HAP-1 (cell line): ENCODE measurements around the gene VSX2.

Source experiments
- DNase-seq, 2 experiments: peaks; one replicate each; pipeline ENCODE4 v3.0.0-alpha.2; 2016 to 2020; ENCODE audit warnings: low spot score in 2 of 2
- H3K27me3 ChIP-seq: fragments of 250-450 bp; sonication (Bioruptor Pico); 2 replicates; pipeline ENCODE4 v1.5.1; 2020; ENCODE audit warnings: low read depth, mild to moderate bottlenecking, moderate library complexity
- H3K36me3 ChIP-seq: fragments of 250-450 bp; sonication (Bioruptor Pico); replicated peaks from 2 replicates; pipeline ENCODE4 v1.5.1; 2020; ENCODE audit warnings: mild to moderate bottlenecking
- H3K4me1 ChIP-seq: fragments of 250-450 bp; sonication (Bioruptor Pico); 2 replicates; pipeline ENCODE4 v1.5.1; 2020; ENCODE audit warnings: mild to moderate bottlenecking
- H3K4me3 ChIP-seq: fragments of 250-450 bp; sonication (Bioruptor Pico); 2 replicates; pipeline ENCODE4 v1.5.1; 2020; ENCODE audit warnings: mild to moderate bottlenecking, moderate library complexity
- H3K9me3 ChIP-seq: fragments of 250-450 bp; sonication (Bioruptor Pico); 2 replicates; pipeline ENCODE4 v1.5.1; 2020; ENCODE audit warnings: mild to moderate bottlenecking, moderate library complexity
- in situ Hi-C: fragments of 300-500 bp; cut with MboI; formaldehyde crosslinking; loops from 3 replicates; pipeline ENCODE4 v1.14.3; 2020; ENCODE audit warnings: low sequenced_read_pairs, inconsistent platforms, mixed read lengths

The VSX2 gene

DNA sequence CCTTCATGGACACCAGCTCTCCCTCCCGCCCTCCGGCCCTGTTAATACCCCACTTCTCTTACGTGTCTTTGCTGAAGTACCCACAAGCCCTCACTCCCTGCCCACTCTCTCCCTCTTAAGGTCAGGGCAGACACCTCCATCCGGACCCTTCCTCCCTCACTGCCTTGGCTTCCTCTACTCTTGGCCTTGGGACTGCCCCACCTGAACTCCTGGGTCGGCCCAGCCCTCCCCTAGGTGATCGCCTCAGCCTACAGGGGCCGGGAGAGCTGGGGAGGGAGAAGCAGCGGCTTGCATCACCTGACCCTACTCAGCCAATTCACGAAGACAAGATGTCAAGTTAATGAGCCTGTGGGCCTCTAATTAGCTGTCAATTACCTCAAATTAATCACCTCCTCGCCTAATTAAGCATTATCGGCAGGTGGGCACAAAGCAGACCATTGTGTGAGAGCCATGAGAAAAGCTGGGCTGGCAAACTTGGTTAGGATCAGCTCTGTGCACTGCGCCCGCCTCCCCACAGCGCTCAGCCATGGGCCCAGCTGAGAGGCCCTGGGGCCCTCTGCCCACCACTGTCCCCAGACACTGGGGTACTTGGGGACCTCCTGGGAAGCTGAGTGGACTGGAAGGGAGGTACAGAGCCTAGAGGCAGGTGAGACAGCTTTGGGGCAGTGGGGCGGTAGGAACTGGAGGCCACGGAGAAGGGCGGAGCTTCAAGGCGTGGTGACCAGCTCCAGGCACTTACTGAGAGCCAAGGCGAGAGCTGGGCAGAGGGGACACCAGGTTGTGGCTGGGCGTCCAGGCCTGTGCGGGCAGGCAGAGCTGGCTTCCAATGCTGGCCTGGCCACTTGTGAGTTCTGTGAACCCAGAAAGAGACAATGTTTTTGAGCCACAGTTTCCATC lies 25.1 kb upstream of the VSX2 start:
- in situ Hi-C loops = no loop called here
- Histone ChIP-seq H3K36me3 (no peaks in the 10 kb centered on the region), H3K27me3 (no peaks in the 10 kb centered on the region), H3K4me1 (peaks cover 3% of the 10 kb centered on the region), H3K9me3 (no peaks in the 10 kb centered on the region), H3K4me3 (no peak overlapping the region)
- no peak for DNase-seq

GRCh38 chr14:74216671-74217070 lies 22.6 kb upstream of the VSX2 start:
- in situ Hi-C loops = no loop called here
- peaks cover 3% of the 10 kb centered on the region for H3K4me1 ChIP-seq
- no peak for DNase-seq
- no peaks in the 10 kb centered on the region for H3K9me3 ChIP-seq
- H3K36me3 ChIP-seq = no peaks in the 10 kb centered on the region
- no peak overlapping the region for H3K4me3 ChIP-seq
- H3K27me3 ChIP-seq = no peaks in the 10 kb centered on the region

DNA sequence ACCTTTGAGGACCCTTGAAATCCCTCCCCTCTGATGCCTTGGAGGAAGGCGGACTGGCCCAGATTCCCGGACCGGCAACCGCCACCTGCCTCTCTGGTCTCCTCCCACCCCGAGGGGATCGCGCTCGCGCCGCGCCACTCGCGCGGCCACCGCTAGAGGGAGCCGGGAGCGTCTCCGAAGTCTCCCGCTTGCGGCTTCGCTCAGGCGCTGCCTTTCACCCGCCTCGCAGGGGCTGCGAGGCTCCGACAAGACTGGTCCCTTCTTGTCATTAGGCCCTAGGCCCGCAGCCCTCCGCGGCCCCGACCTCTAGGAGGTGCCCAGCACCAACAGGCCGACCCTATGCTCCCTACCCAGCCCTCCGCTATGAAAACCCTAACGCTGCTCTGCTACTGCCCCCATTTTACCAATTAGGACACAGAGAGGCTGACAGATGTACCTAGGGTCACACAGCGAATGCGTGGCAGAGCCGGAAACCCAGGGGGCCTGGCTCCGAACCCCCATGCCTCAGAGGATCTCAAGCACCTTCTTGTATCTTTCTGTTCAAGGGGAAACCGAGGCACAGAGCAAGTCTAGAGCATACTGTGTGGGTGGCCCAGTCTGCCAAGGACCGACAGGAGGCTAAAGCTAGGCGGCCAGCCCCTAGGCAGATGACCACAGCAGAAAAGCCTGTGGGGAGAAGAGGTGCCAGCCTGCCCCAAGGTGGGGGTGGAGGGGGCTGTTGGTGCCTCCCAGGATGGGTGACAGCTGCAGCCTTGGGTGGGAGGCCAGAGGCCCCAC lies 21.4 kb upstream of the VSX2 start:
- peaks cover 3% of the 10 kb centered on the region for H3K4me1 ChIP-seq
- peak; percentile 57 to 90 for DNase-seq
- H3K4me3 ChIP-seq = peak overlapping the region; percentile 6; the same call in 1 of the 2 replicates
- in situ Hi-C loops = no loop called here
- no peaks in the 10 kb centered on the region for H3K27me3 ChIP-seq
- no peaks in the 10 kb centered on the region for H3K36me3 ChIP-seq
- no peaks in the 10 kb centered on the region for H3K9me3 ChIP-seq

GRCh38 chr14:74218462-74218861 lies 20.8 kb upstream of the VSX2 start:
- Histone ChIP-seq H3K36me3 (no peaks in the 10 kb centered on the region), H3K4me3 (no peak overlapping the region), H3K27me3 (no peaks in the 10 kb centered on the region), H3K9me3 (no peaks in the 10 kb centered on the region), H3K4me1 (peaks cover 3% of the 10 kb centered on the region)
- in situ Hi-C loops = no loop called here
- no peak for DNase-seq

DNA sequence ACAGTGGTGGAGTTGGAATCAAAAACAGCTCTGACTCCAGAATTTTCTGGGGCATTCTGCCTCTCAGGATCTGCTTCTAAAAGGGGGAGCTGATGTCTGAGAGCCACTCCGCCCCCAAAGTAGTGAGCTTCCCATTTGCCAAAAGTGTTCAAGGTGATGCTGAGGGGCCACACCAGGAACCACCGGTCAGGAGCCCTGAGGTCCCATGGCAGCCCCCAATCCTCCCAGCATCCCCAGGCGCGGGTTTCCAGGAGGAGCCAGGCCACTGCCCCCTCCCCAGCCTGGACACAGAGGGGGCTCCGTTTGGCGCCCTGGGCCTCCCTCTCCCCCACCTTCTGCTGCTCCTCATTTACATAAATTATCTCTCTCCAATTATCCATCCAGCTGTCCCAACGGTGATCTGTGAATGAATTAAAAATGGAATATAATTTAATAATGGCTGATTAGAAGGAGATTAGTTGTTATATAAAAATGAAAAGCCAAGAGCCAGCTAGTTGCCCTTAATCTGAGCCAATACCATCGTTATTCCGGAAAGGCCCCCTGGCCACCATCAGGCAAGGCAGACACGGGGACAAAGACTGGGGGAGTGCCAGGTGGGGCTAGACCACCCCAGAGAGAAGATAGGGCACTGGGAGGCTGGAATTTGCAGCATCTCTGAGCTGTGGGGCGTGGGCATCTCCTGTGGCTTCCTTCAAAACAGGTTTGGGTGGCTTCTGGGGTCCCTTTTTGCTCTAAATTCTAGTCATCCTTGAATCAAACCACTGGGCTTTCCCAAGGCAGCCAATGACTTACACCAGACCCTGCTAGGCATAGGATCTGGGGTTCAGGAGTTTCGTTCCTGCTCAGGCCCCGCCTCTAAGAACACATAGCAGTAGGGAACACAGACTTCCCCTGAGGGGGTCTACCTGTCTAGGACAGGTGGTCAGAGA lies 19.7 kb upstream of the VSX2 start:
- in situ Hi-C loops = no loop called here
- Histone ChIP-seq H3K27me3 (no peaks in the 10 kb centered on the region), H3K4me1 (peaks cover 3% of the 10 kb centered on the region), H3K9me3 (no peaks in the 10 kb centered on the region), H3K4me3 (no peak overlapping the region), H3K36me3 (no peaks in the 10 kb centered on the region)
- DNase-seq = no peak

DNA sequence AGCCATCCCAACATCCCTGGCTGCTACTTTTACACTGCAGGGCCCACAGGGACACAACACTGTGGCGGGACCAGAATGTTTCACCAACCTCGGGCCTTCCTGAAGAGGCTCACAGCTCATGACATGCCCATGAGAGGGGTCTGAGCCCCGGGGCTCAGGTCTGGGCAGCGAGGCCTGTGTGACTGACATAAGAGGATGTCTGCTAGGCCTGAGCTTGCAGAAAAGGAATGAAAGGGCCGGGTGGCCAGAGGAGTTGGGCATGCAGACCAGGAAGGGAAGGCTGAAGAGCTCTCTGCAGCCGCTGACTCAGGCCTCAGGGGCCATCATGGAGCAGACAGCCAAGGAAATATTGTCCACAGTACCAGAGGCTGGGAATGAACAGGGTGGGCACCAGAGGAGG lies 18.3 kb upstream of the VSX2 start:
- Histone ChIP-seq H3K9me3 (no peaks in the 10 kb centered on the region), H3K4me1 (peaks cover 3% of the 10 kb centered on the region), H3K27me3 (no peaks in the 10 kb centered on the region), H3K4me3 (no peak overlapping the region), H3K36me3 (no peaks in the 10 kb centered on the region)
- no peak for DNase-seq
- in situ Hi-C loops = no loop called here

GRCh38 chr14:74221741-74222140 lies 17.5 kb upstream of the VSX2 start:
- Histone ChIP-seq H3K4me1 (peaks cover 3% of the 10 kb centered on the region), H3K27me3 (no peaks in the 10 kb centered on the region), H3K4me3 (no peak overlapping the region), H3K9me3 (no peaks in the 10 kb centered on the region), H3K36me3 (no peaks in the 10 kb centered on the region)
- DNase-seq = no peak
- in situ Hi-C loops = no loop called here

- Histone ChIP-seq H3K4me1 (no peaks in the 10 kb centered on the region; the same call in 1 of the 2 replicates), H3K36me3 (no peaks in the 10 kb centered on the region), H3K9me3 (no peaks in the 10 kb centered on the region), H3K4me3 (no peak overlapping the region), H3K27me3 (no peaks in the 10 kb centered on the region)
- in situ Hi-C loops = no loop called here
- DNase-seq = no peak
These were observed 16.2 kb upstream of the VSX2 start for GRCh38 chr14:74223016-74223415.

DNA sequence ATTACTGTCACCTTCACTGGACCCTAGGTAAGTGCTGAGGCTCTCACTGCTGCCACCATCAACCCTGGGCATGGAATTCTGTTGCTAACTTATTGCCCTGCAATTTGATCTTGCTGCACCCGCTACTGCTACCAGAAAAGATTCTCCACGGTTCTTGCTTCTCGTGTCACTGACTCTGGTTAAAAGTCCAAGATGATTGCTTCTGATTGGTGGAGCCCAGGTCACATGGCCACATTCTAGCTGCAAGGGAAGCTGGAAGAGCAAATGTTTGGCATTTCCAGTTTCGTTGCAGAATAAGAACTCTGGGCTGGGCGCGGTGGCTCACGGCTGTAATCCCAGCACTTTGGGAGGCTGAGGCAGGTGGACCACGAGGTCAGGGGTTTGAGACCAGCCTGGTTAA lies 7.5 kb upstream of the VSX2 start:
- Histone ChIP-seq H3K27me3 (0 out of 2 replicates have a peak, but pooled peaks cover 2% of the 10 kb centered on the region), H3K4me1 (no peaks in the 10 kb centered on the region), H3K4me3 (no peak overlapping the region), H3K9me3 (no peaks in the 10 kb centered on the region), H3K36me3 (no peaks in the 10 kb centered on the region)
- no peak for DNase-seq
- in situ Hi-C loops = no loop called here

- Histone ChIP-seq H3K27me3 (peaks cover 27% of the 10 kb centered on the region), H3K4me1 (no peaks in the 10 kb centered on the region), H3K4me3 (no peak overlapping the region), H3K36me3 (no peaks in the 10 kb centered on the region), H3K9me3 (no peaks in the 10 kb centered on the region)
- in situ Hi-C loops = no loop called here
- DNase-seq = no peak
These were observed 4.2 kb upstream of the VSX2 start for GRCh38 chr14:74235017-74235416.

- H3K9me3 ChIP-seq = no peaks in the 10 kb centered on the region
- no peak overlapping the region for H3K4me3 ChIP-seq
- no peaks in the 10 kb centered on the region for H3K36me3 ChIP-seq
- no peak for DNase-seq
- in situ Hi-C loops = no loop called here
- peaks cover 51% of the 10 kb centered on the region for H3K27me3 ChIP-seq
- H3K4me1 ChIP-seq = no peaks in the 10 kb centered on the region
These were observed 1.8 kb upstream of the VSX2 start for GRCh38 chr14:74237441-74237840.

GRCh38 chr14:74239848-74240793 lies 872 bp downstream of the VSX2 start:
- Histone ChIP-seq H3K4me3 (no peak overlapping the region), H3K36me3 (no peaks in the 10 kb centered on the region), H3K4me1 (no peaks in the 10 kb centered on the region), H3K9me3 (no peaks in the 10 kb centered on the region), H3K27me3 (peaks cover 71% of the 10 kb centered on the region)
- DNase-seq = no peak
- in situ Hi-C loops = no loop called here
